SK-N-SH (cell line): ENCODE results near the gene KRT20. TPM values are rescaled to one million over a fixed set of nuclear protein-coding genes. Genes with fewer than 3 reads are reported as not detected.

Source experiments
- CTCF ChIA-PET: fragments of 300-600, 350-600 bp; formaldehyde crosslinking; extraction: SDS; loops from one replicate; lab custom pipeline; 2021; lab: Yijun Ruan, JAX
- POLR2A ChIA-PET: fragments of 350-600 bp; sonication (Branson Sonifier 250); formaldehyde crosslinking; extraction: SDS; loops from one replicate; lab custom pipeline; 2020; ENCODE audit warnings: antibody characterized with exemption, inconsistent platforms; lab: Yijun Ruan, JAX
- DNase-seq: peaks from one replicate; pipeline ENCODE4 v3.0.0; 2012
- H2AFZ ChIP-seq: fragments of 200-600 bp; sonication (generic); 2 replicates; pipeline ENCODE4 v1.8.1; 2016; ENCODE audit warnings: antibody characterized with exemption, mild to moderate bottlenecking, low read depth
- H3F3A ChIP-seq: fragments of 200-600 bp; sonication (generic); replicated peaks from 2 replicates; pipeline ENCODE3; 2016; ENCODE audit warnings: antibody characterized with exemption, mild to moderate bottlenecking; ENCODE audit not compliant: insufficient read depth
- H3K27ac ChIP-seq, 2 experiments: fragments of 200-500 bp in 1 of 2; fragments of 200-600 bp in 1 of 2; sonication (Bioruptor generic) in 1 of 2; sonication (generic), shearing (Covaris generic) in 1 of 2; 2 replicates each; pipeline versions ENCODE4 v1.5.1 to v1.6.1; 2014 to 2016; ENCODE audit warnings: low read depth in 2 of 2, inconsistent platforms in 1 of 2, low read length in 1 of 2, mild to moderate bottlenecking in 1 of 2, mixed read lengths in 1 of 2
- H3K27me3 ChIP-seq: fragments of 200-600 bp; sonication (generic), shearing (Covaris generic); 2 replicates; pipeline ENCODE4 v1.6.1; 2016; ENCODE audit warnings: mixed run types; ENCODE audit not compliant: insufficient read depth
- H3K36me3 ChIP-seq, 2 experiments: fragments of 200-500 bp in 1 of 2; fragments of 200-600 bp in 1 of 2; sonication (Bioruptor generic) in 1 of 2; sonication (generic) in 1 of 2; replicated peaks in 1 of 2; 2 replicates each; pipeline versions ENCODE3 to v1.5.1; 2014 to 2016; ENCODE audit warnings: low read length in 1 of 2, mild to moderate bottlenecking in 1 of 2; ENCODE audit not compliant: insufficient read depth in 2 of 2, control insufficient read depth in 1 of 2
- H3K4me1 ChIP-seq, 2 experiments: fragments of 200-500 bp in 1 of 2; fragments of 200-600 bp in 1 of 2; sonication (Bioruptor generic) in 1 of 2; sonication (generic), shearing (Covaris generic) in 1 of 2; 2 replicates each; pipeline versions ENCODE4 v1.5.1 to v1.6.1; 2014 to 2016; ENCODE audit warnings: low read depth in 1 of 2, low read length in 1 of 2, mixed run types in 1 of 2; ENCODE audit not compliant: insufficient read depth in 2 of 2, control insufficient read depth in 1 of 2
- H3K4me2 ChIP-seq: fragments of 200-600 bp; sonication (generic), shearing (Covaris generic); 2 replicates; pipeline ENCODE4 v1.6.1; 2017; ENCODE audit warnings: mixed run types
- H3K4me3 ChIP-seq, 2 experiments: fragments of 200-500 bp in 1 of 2; fragments of 200-600 bp in 1 of 2; sonication (Bioruptor generic) in 1 of 2; sonication (generic), shearing (Covaris generic) in 1 of 2; 2 replicates each; pipeline versions ENCODE4 v1.5.1 to v1.8.1; 2014 to 2016; ENCODE audit warnings: low read depth in 2 of 2, inconsistent platforms in 1 of 2, low read length in 1 of 2, mild to moderate bottlenecking in 1 of 2, mixed read lengths in 1 of 2, moderate library complexity in 1 of 2
- H3K79me2 ChIP-seq: fragments of 200-600 bp; sonication (generic); 2 replicates; pipeline ENCODE4 v1.8.1; 2017; ENCODE audit warnings: mild to moderate bottlenecking; ENCODE audit not compliant: insufficient read depth
- H3K9ac ChIP-seq: fragments of 200-600 bp; sonication (generic); 2 replicates; pipeline ENCODE4 v1.6.1; 2017; ENCODE audit warnings: mixed run types
- H3K9me2 ChIP-seq: fragments of 200-600 bp; sonication (generic); 2 replicates; pipeline ENCODE4 v1.6.1; 2017; ENCODE audit warnings: mixed run types
- H3K9me3 ChIP-seq: fragments of 200-600 bp; sonication (generic); 2 replicates; pipeline ENCODE4 v1.6.1; 2017; ENCODE audit warnings: mixed run types, mild to moderate bottlenecking, moderate library complexity
- H4K20me1 ChIP-seq: fragments of 200-600 bp; sonication (generic); 2 replicates; pipeline ENCODE4 v1.6.1; 2017; ENCODE audit warnings: mild to moderate bottlenecking, mixed run types; ENCODE audit not compliant: insufficient read depth
- CTCF ChIP-seq: fragments of 200-600 bp; sonication (generic); IDR thresholded peaks from 2 replicates; pipeline ENCODE4 v1.6.1; 2017; ENCODE audit warnings: antibody characterized with exemption, mild to moderate bottlenecking, moderate library complexity
- ELF1 ChIP-seq: IDR thresholded peaks from 2 replicates; pipeline ENCODE4 v1.4.0; 2012
- EP300 ChIP-seq, 2 experiments: IDR thresholded peaks; 2 replicates each; pipeline versions ENCODE4 v1.4.0 to v1.6.1; 2012; ENCODE audit warnings: borderline replicate concordance in 1 of 2, low read depth in 1 of 2, low read length in 1 of 2
- EZH2phosphoT487 ChIP-seq: fragments of 200-600 bp; sonication (generic); IDR thresholded peaks from 2 replicates; pipeline ENCODE4 v1.6.1; 2017; ENCODE audit warnings: low read depth, mixed run types, mild to moderate bottlenecking, antibody characterized with exemption, moderate library complexity, borderline replicate concordance
- FOSL2 ChIP-seq: IDR thresholded peaks from 2 replicates; pipeline ENCODE4 v1.4.0; 2012; ENCODE audit warnings: low read depth, mild to moderate bottlenecking, moderate library complexity, borderline replicate concordance
- FOXJ3 ChIP-seq: sonication (generic); formaldehyde crosslinking; IDR thresholded peaks from 2 replicates; pipeline ENCODE4 v1.5.1; 2020; ENCODE audit warnings: mild to moderate bottlenecking, missing genetic modification reagents
- FOXM1 ChIP-seq: IDR thresholded peaks from 2 replicates; pipeline ENCODE4 v1.4.0; 2012; ENCODE audit warnings: low read depth, mild to moderate bottlenecking
- GABPA ChIP-seq: IDR thresholded peaks from 2 replicates; pipeline ENCODE4 v1.4.0; 2012; ENCODE audit warnings: low read depth, mild to moderate bottlenecking
- IRF3 ChIP-seq: fragments of 150-350 bp; IDR thresholded peaks from 2 replicates; pipeline ENCODE4 v1.6.1; 2016; ENCODE audit warnings: mild to moderate bottlenecking, low read depth, low read length
- JUND ChIP-seq: IDR thresholded peaks from 2 replicates; pipeline ENCODE4 v1.4.0; 2012
- MXI1 ChIP-seq: IDR thresholded peaks from 2 replicates; pipeline ENCODE4 v1.6.1; 2012; ENCODE audit warnings: mild to moderate bottlenecking, low read depth, low read length, improper control_type of control experiment
- NFIC ChIP-seq: IDR thresholded peaks from 2 replicates; pipeline ENCODE4 v1.4.0; 2012; ENCODE audit warnings: borderline replicate concordance
- NRF1 ChIP-seq: IDR thresholded peaks from 2 replicates; pipeline ENCODE4 v1.6.1; 2012; ENCODE audit warnings: low read depth, mild to moderate bottlenecking, low read length
- RAD21 ChIP-seq: IDR thresholded peaks from 2 replicates; pipeline ENCODE4 v1.6.1; 2012; ENCODE audit warnings: mild to moderate bottlenecking, low read length
- RCOR1 ChIP-seq: fragments of 150-350 bp; IDR thresholded peaks from 2 replicates; pipeline ENCODE4 v1.6.1; 2017; ENCODE audit warnings: antibody characterized with exemption, low read length
- SIN3A ChIP-seq: IDR thresholded peaks from 2 replicates; pipeline ENCODE4 v1.6.1; 2012; ENCODE audit warnings: low read depth, mild to moderate bottlenecking, low read length, moderate library complexity, borderline replicate concordance
- SMC3 ChIP-seq: IDR thresholded peaks from 2 replicates; pipeline ENCODE4 v1.6.1; 2012; ENCODE audit warnings: low read depth, low read length, improper control_type of control experiment
- TAF1 ChIP-seq: IDR thresholded peaks from 2 replicates; pipeline ENCODE4 v1.6.1; 2012; ENCODE audit warnings: low read depth, mild to moderate bottlenecking, low read length, moderate library complexity, borderline replicate concordance
- USF1 ChIP-seq: IDR thresholded peaks from 2 replicates; pipeline ENCODE4 v1.4.0; 2012; ENCODE audit warnings: low read depth, borderline replicate concordance
- USF2 ChIP-seq: fragments of 150-350 bp; IDR thresholded peaks from 2 replicates; pipeline ENCODE4 v1.6.1; 2017; ENCODE audit warnings: antibody characterized with exemption, low read length, low read depth, borderline replicate concordance
- YY1 ChIP-seq: IDR thresholded peaks from 2 replicates; pipeline ENCODE4 v1.4.0; 2012; ENCODE audit warnings: low read depth, mild to moderate bottlenecking
- ZBTB33 ChIP-seq: IDR thresholded peaks from 2 replicates; pipeline ENCODE4 v1.4.0; 2012; ENCODE audit warnings: low read depth, borderline replicate concordance
- WGBS: methylation state at CpG from one replicate; pipeline ENCODE4 v1.1.6; 2017; ENCODE audit warnings: low lambda C conversion rate; 5-methylcytosine and 5-hydroxymethylcytosine counted together
- polyA plus RNA-seq, 3 experiments: library from polyadenylated mRNA; depleted of rRNA; stranded (reverse); fragments of >200 nt; gene quantifications; 2 replicates each; pipeline ENCODE4 v1.2.3, GENCODE V29; 2012

KRT20 gene
- polyA plus RNA-seq, 1 of the 3 experiments (the other 2 are of a cell fraction), result not detected

- TF ChIP-seq IRF3 (no peak), FOXJ3 (CRISPR knock-in tag) (no peak), EP300 (IDR thresholded peaks at IDR 0.05; ENCODE audit: borderline replicate concordance in 1 of 2, low read depth in 1 of 2, low read length in 1 of 2) (no peak), GABPA (no peak), TAF1 (no peak), ZBTB33 (no peak), USF2 (no peak), MXI1 (no peak), ELF1 (no peak), FOXM1 (no peak), USF1 (no peak), NRF1 (no peak), NFIC (no peak), YY1 (no peak)
- H3K36me3 ChIP-seq, result peaks cover 0 to 5% of the 10 kb centered on the region in 2 experiments
- H3K27ac ChIP-seq, result no peak overlapping the region
- CTCF ChIA-PET, result no interaction called here
- H4K20me1 ChIP-seq, result no peaks in the 10 kb centered on the region
- H3K79me2 ChIP-seq, result no peaks in the 10 kb centered on the region
- H3F3A ChIP-seq, result no peaks in the 10 kb centered on the region
- H3K9ac ChIP-seq, result no peak overlapping the region
- H3K4me1 ChIP-seq, result no peaks in the 10 kb centered on the region
- no peaks in the 10 kb centered on the region for H3K9me2 ChIP-seq
- no peak overlapping the region for H3K4me2 ChIP-seq
- H3K9me3 ChIP-seq, result no peaks in the 10 kb centered on the region
- no peak overlapping the region for H2AFZ ChIP-seq
- H3K27me3 ChIP-seq, result peaks cover 4% of the 10 kb centered on the region; the same call in 1 of the 2 replicates
- 86% methylated on average over 4 of the region's 4 CpGs for WGBS
- DNase-seq, result no peak
- H3K4me3 ChIP-seq, result no peak overlapping the region
- POLR2A ChIA-PET, result no interaction called here
These were observed 49.0 kb downstream of the KRT20 start for GRCh38 chr17:40836020-40836419.

GRCh38 chr17:40833882-40834281 is 51.2 kb downstream of the KRT20 start:
- H3K9me3 ChIP-seq, result no peaks in the 10 kb centered on the region
- no peak overlapping the region for H3K4me2 ChIP-seq
- ChIA-PET CTCF (interaction anchor here (1.0 kb wide), 1 partner anchor 829 kb away, joined by 3 read pairs; no protein-coding TSS in a partner anchor), POLR2A (no interaction called here)
- H3K27me3 ChIP-seq, result no peaks in the 10 kb centered on the region
- no peak overlapping the region for H2AFZ ChIP-seq
- H3K9me2 ChIP-seq, result no peaks in the 10 kb centered on the region
- H3K79me2 ChIP-seq, result no peaks in the 10 kb centered on the region
- peaks cover 0 to 5% of the 10 kb centered on the region in 2 experiments for H3K36me3 ChIP-seq
- no peaks in the 10 kb centered on the region for H3F3A ChIP-seq
- H3K27ac ChIP-seq, result no peak overlapping the region
- no peak overlapping the region for H3K9ac ChIP-seq
- no peak overlapping the region for H3K4me3 ChIP-seq
- DNase-seq, result no peak
- no peaks in the 10 kb centered on the region for H4K20me1 ChIP-seq
- H3K4me1 ChIP-seq, result no peaks in the 10 kb centered on the region
- TF ChIP-seq SMC3 (no peak), USF2 (no peak), CTCF (no peak), YY1 (no peak), GABPA (no peak), ELF1 (no peak), JUND (no peak), RCOR1 (no peak), NRF1 (no peak), EZH2phosphoT487 (no peak), RAD21 (no peak), SIN3A (no peak), FOSL2 (no peak)
